Liver (tissue), 3 donors: ENCODE measurements around the gene FMO1.

Experiments
- FOXA1 ChIP-seq: IDR thresholded peaks from 2 replicates; pipeline ENCODE4 v1.6.1; 2016; ENCODE audit warnings: antibody characterized with exemption
- GABPA ChIP-seq, 2 donors: IDR thresholded peaks in 1 of 2; conservative IDR thresholded peaks in 1 of 2; 2 replicates each; pipeline ENCODE4 v1.6.1; 2016; ENCODE audit warnings: antibody characterized with exemption in 2 of 2, mild to moderate bottlenecking in 1 of 2, moderate library complexity in 1 of 2
- NR2F2 ChIP-seq: IDR thresholded peaks from 2 replicates; pipeline ENCODE4 v1.6.1; 2016; ENCODE audit warnings: antibody characterized with exemption
- RAD21 ChIP-seq, 2 donors: IDR thresholded peaks; 2 replicates each; pipeline ENCODE4 v1.6.1; 2016; ENCODE audit warnings: antibody characterized with exemption in 2 of 2, mild to moderate bottlenecking in 2 of 2
- RXRA ChIP-seq, 2 donors: IDR thresholded peaks; 2 replicates each; pipeline ENCODE4 v1.6.1; 2017 to 2018; ENCODE audit warnings: antibody characterized with exemption in 2 of 2, mild to moderate bottlenecking in 1 of 2
- SP1 ChIP-seq: IDR thresholded peaks from 2 replicates; pipeline ENCODE4 v1.6.1; 2018; ENCODE audit warnings: antibody characterized with exemption, mild to moderate bottlenecking
- TAF1 ChIP-seq: conservative IDR thresholded peaks from 2 replicates; pipeline ENCODE4 v1.6.1; 2016; ENCODE audit warnings: antibody characterized with exemption, mild to moderate bottlenecking
- TF ChIP-seq, protein P1 (sequence below): fragments of 150-350 bp; IDR thresholded peaks from 2 replicates; pipeline ENCODE4 v1.5.1; 2017; ENCODE audit warnings: improper control_type of control experiment, low read depth, low read length; ENCODE audit not compliant: missing input control
- TF ChIP-seq, protein P2 (sequence below): IDR thresholded peaks from 2 replicates; pipeline ENCODE4 v1.6.1; 2016; ENCODE audit warnings: antibody characterized with exemption, mild to moderate bottlenecking
- TF ChIP-seq, protein P3 (sequence below): IDR thresholded peaks from 2 replicates; pipeline ENCODE4 v1.6.1; 2016; ENCODE audit warnings: antibody characterized with exemption
- TF ChIP-seq, protein P4 (sequence below): IDR thresholded peaks from 2 replicates; pipeline ENCODE4 v1.6.1; 2016; ENCODE audit warnings: antibody characterized with exemption
- donor health status: healthy.
- donor health status: healthy.

DNA sequence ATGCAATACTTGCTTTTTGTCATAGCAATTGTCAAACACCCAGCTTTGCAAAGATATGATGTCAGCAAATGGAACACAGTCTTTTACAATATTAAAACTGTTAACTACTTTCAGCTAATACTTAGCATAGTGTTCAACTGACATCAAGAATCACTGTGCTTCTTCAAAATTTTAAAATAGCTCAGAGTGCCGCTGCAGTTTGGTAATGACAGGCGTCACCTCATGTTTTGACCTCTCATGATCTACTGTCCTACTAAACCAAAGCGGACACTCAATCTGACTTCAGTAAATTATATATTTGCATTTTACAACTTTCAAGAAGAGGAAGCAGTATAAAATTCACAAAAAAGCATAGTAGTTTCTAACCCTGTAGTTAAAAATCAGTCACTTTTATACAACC, 2.0 kb downstream of the FMO1 start:
- TF ChIP-seq, protein P1, sequence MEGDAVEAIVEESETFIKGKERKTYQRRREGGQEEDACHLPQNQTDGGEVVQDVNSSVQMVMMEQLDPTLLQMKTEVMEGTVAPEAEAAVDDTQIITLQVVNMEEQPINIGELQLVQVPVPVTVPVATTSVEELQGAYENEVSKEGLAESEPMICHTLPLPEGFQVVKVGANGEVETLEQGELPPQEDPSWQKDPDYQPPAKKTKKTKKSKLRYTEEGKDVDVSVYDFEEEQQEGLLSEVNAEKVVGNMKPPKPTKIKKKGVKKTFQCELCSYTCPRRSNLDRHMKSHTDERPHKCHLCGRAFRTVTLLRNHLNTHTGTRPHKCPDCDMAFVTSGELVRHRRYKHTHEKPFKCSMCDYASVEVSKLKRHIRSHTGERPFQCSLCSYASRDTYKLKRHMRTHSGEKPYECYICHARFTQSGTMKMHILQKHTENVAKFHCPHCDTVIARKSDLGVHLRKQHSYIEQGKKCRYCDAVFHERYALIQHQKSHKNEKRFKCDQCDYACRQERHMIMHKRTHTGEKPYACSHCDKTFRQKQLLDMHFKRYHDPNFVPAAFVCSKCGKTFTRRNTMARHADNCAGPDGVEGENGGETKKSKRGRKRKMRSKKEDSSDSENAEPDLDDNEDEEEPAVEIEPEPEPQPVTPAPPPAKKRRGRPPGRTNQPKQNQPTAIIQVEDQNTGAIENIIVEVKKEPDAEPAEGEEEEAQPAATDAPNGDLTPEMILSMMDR: no peak
- TF ChIP-seq SP1: no peak
- TF ChIP-seq, protein P2, sequence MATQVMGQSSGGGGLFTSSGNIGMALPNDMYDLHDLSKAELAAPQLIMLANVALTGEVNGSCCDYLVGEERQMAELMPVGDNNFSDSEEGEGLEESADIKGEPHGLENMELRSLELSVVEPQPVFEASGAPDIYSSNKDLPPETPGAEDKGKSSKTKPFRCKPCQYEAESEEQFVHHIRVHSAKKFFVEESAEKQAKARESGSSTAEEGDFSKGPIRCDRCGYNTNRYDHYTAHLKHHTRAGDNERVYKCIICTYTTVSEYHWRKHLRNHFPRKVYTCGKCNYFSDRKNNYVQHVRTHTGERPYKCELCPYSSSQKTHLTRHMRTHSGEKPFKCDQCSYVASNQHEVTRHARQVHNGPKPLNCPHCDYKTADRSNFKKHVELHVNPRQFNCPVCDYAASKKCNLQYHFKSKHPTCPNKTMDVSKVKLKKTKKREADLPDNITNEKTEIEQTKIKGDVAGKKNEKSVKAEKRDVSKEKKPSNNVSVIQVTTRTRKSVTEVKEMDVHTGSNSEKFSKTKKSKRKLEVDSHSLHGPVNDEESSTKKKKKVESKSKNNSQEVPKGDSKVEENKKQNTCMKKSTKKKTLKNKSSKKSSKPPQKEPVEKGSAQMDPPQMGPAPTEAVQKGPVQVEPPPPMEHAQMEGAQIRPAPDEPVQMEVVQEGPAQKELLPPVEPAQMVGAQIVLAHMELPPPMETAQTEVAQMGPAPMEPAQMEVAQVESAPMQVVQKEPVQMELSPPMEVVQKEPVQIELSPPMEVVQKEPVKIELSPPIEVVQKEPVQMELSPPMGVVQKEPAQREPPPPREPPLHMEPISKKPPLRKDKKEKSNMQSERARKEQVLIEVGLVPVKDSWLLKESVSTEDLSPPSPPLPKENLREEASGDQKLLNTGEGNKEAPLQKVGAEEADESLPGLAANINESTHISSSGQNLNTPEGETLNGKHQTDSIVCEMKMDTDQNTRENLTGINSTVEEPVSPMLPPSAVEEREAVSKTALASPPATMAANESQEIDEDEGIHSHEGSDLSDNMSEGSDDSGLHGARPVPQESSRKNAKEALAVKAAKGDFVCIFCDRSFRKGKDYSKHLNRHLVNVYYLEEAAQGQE: no peak
- no peak for TF ChIP-seq TAF1
- TF ChIP-seq GABPA (IDR thresholded peaks at IDR 0.05 in 1 of 2, conservative IDR thresholded peaks at IDR 0.05 in 1 of 2): no peak
- TF ChIP-seq RAD21 (IDR thresholded peaks at IDR 0.05): no peak
- no peak for TF ChIP-seq RXRA (IDR thresholded peaks at IDR 0.05)
- no peak for TF ChIP-seq FOXA1
- no peak for TF ChIP-seq NR2F2
- TF ChIP-seq, protein P3, sequence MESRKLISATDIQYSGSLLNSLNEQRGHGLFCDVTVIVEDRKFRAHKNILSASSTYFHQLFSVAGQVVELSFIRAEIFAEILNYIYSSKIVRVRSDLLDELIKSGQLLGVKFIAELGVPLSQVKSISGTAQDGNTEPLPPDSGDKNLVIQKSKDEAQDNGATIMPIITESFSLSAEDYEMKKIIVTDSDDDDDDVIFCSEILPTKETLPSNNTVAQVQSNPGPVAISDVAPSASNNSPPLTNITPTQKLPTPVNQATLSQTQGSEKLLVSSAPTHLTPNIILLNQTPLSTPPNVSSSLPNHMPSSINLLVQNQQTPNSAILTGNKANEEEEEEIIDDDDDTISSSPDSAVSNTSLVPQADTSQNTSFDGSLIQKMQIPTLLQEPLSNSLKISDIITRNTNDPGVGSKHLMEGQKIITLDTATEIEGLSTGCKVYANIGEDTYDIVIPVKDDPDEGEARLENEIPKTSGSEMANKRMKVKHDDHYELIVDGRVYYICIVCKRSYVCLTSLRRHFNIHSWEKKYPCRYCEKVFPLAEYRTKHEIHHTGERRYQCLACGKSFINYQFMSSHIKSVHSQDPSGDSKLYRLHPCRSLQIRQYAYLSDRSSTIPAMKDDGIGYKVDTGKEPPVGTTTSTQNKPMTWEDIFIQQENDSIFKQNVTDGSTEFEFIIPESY: no peak
- TF ChIP-seq, protein P4, sequence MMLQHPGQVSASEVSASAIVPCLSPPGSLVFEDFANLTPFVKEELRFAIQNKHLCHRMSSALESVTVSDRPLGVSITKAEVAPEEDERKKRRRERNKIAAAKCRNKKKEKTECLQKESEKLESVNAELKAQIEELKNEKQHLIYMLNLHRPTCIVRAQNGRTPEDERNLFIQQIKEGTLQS: no peak
